ENCODE measurements around the gene TPPP2. TPM values are rescaled to one million over a fixed set of nuclear protein-coding genes. Genes with fewer than 3 reads are reported as not detected.

The TPPP2 gene
- total RNA-seq, 4 donors from 2014 or later = not detected

- intact Hi-C loops (cut with DNase I) = no loop called here
- 84% methylated on average over 4 of the region's 4 CpGs for WGBS
- H3K27me3 ChIP-seq = no peaks in the 10 kb centered on the region
- H3K36me3 ChIP-seq = no peaks in the 10 kb centered on the region
- H3K27ac ChIP-seq (replicated peaks in 1 of 4) = no peak overlapping the region
- DNase-seq (ENCODE audit: extremely low spot score) = no peak
- H3K9me3 ChIP-seq = no peaks in the 10 kb centered on the region
- TF ChIP-seq POLR2A (IDR thresholded peaks at IDR 0.05; ENCODE audit: low read depth) = no peak
- TF ChIP-seq CTCF (IDR thresholded peaks at IDR 0.05) = no peak
- no peak for TF ChIP-seq EP300 (IDR thresholded peaks at IDR 0.05)
- no peak for TF ChIP-seq POLR2AphosphoS5 (IDR thresholded peaks at IDR 0.05)
- H3K4me1 ChIP-seq = peaks cover 3 to 8% (median 5%) of the 10 kb centered on the region in 4 donors
- H3K4me3 ChIP-seq = no peak overlapping the region
Measured at GRCh38 chr14:21033133-21033698, 3.2 kb downstream of the TPPP2 start.

GRCh38 chr14:21034707-21035106 lies 4.7 kb downstream of the TPPP2 start, which contains the start of gene RNASE13:
TSS of gene RNASE13 (minus strand) at chr14:21034807. CDS start at chr14:21034288, 519 bp downstream.
- no peak for DNase-seq (ENCODE audit: extremely low spot score)
- no peaks in the 10 kb centered on the region for H3K9me3 ChIP-seq
- peaks cover 18 to 23% (median 20%) of the 10 kb centered on the region in 4 donors for H3K4me1 ChIP-seq
- intact Hi-C loops (cut with DNase I) = no loop called here
- TF ChIP-seq CTCF (IDR thresholded peaks at IDR 0.05) (no peak), EP300 (IDR thresholded peaks at IDR 0.05) (no peak), POLR2A (IDR thresholded peaks at IDR 0.05; ENCODE audit: low read depth) (no peak), POLR2AphosphoS5 (IDR thresholded peaks at IDR 0.05) (no peak)
- no peak within 1 kb of the TSS for H3K4me3 ChIP-seq
- H3K27me3 ChIP-seq = no peaks in the 10 kb centered on the region
- H3K36me3 ChIP-seq = no peaks in the 10 kb centered on the region
- 87% methylated on average over 5 of the region's 5 CpGs for WGBS
- no peak within 1 kb of the TSS for H3K27ac ChIP-seq (replicated peaks in 1 of 4)

GRCh38 chr14:21036751-21037150 lies 6.7 kb downstream of the TPPP2 start:
- H3K27ac ChIP-seq (replicated peaks in 1 of 4) = no peak overlapping the region
- intact Hi-C loops (cut with DNase I) = no loop called here
- H3K27me3 ChIP-seq = no peaks in the 10 kb centered on the region
- H3K9me3 ChIP-seq = no peaks in the 10 kb centered on the region
- no peak overlapping the region for H3K4me3 ChIP-seq
- peaks cover 22 to 28% (median 27%) of the 10 kb centered on the region in 4 donors for H3K4me1 ChIP-seq
- no peak for TF ChIP-seq POLR2A (IDR thresholded peaks at IDR 0.05; ENCODE audit: low read depth)
- no peak for TF ChIP-seq POLR2AphosphoS5 (IDR thresholded peaks at IDR 0.05)
- TF ChIP-seq CTCF (IDR thresholded peaks at IDR 0.05) = no peak
- no peak for TF ChIP-seq EP300 (IDR thresholded peaks at IDR 0.05)
- H3K36me3 ChIP-seq = no peaks in the 10 kb centered on the region
- 88% methylated on average over 7 of the region's 7 CpGs for WGBS
- DNase-seq (ENCODE audit: extremely low spot score) = no peak

- DNase-seq (ENCODE audit: extremely low spot score) = no peak
- H3K9me3 ChIP-seq = no peaks in the 10 kb centered on the region
- TF ChIP-seq EP300 (IDR thresholded peaks at IDR 0.05) = no peak
- no peak for TF ChIP-seq POLR2AphosphoS5 (IDR thresholded peaks at IDR 0.05)
- no peak for TF ChIP-seq POLR2A (IDR thresholded peaks at IDR 0.05; ENCODE audit: low read depth)
- TF ChIP-seq CTCF (IDR thresholded peaks at IDR 0.05) = no peak
- H3K27ac ChIP-seq (replicated peaks in 1 of 4) = no peak overlapping the region
- H3K27me3 ChIP-seq = no peaks in the 10 kb centered on the region
- no peak overlapping the region for H3K4me3 ChIP-seq
- H3K36me3 ChIP-seq = no peaks in the 10 kb centered on the region
- peaks cover 22 to 28% (median 27%) of the 10 kb centered on the region in 4 donors for H3K4me1 ChIP-seq
- intact Hi-C loops (cut with DNase I) = no loop called here
- WGBS = 93% methylated on average over 3 of the region's 3 CpGs
Measured at GRCh38 chr14:21037156-21037555, 7.1 kb downstream of the TPPP2 start.

All from esophagus muscularis mucosa (tissue), 4 donors.